HEK293T (cell line): ENCODE results near the gene HOXD13.

Experiments
- CTCF ChIA-PET: fragments of 350-600 bp; formaldehyde crosslinking; extraction: SDS; loops from one replicate; lab custom pipeline; 2021; ENCODE audit warnings: antibody characterized with exemption, inconsistent platforms; lab: Yijun Ruan, JAX
- POLR2A ChIA-PET: fragments of 350-600 bp; formaldehyde crosslinking; extraction: SDS; loops from one replicate; lab custom pipeline; 2020; ENCODE audit warnings: antibody characterized with exemption, inconsistent platforms; lab: Yijun Ruan, JAX
- DNase-seq: peaks from one replicate; pipeline ENCODE4 v3.0.0; 2012; ENCODE audit warnings: mixed read lengths; ENCODE audit errors: extremely low spot score
- ARNT ChIP-seq: fragments of 450-650 bp; IDR thresholded peaks from 2 replicates; pipeline ENCODE4 v1.6.1; 2017; ENCODE audit warnings: mild to moderate bottlenecking
- BHLHE40 ChIP-seq: fragments of 450-650 bp; IDR thresholded peaks from 2 replicates; pipeline ENCODE4 v1.6.1; 2016; ENCODE audit warnings: mild to moderate bottlenecking, moderate library complexity, borderline replicate concordance
- CTBP1 ChIP-seq: fragments of 450-650 bp; IDR thresholded peaks from 2 replicates; pipeline ENCODE4 v1.6.1; 2016; ENCODE audit warnings: borderline replicate concordance
- ELF4 ChIP-seq: fragments of 450-650 bp; IDR thresholded peaks from 2 replicates; pipeline ENCODE4 v1.6.1; 2017; ENCODE audit warnings: antibody characterized with exemption
- FOXA1 ChIP-seq: fragments of 450-650 bp; IDR thresholded peaks from 2 replicates; pipeline ENCODE4 v1.6.1; 2016; ENCODE audit warnings: mild to moderate bottlenecking
- FOXK2 ChIP-seq: fragments of 450-650 bp; IDR thresholded peaks from 2 replicates; pipeline ENCODE4 v1.6.1; 2016; ENCODE audit warnings: mild to moderate bottlenecking
- FOXM1 ChIP-seq: fragments of 450-650 bp; IDR thresholded peaks from 2 replicates; pipeline ENCODE4 v1.6.1; 2017; ENCODE audit warnings: mild to moderate bottlenecking, borderline replicate concordance
- HDGF ChIP-seq: fragments of 450-650 bp; IDR thresholded peaks from 2 replicates; pipeline ENCODE4 v1.6.1; 2017; ENCODE audit warnings: antibody characterized with exemption, borderline replicate concordance
- L3MBTL2 ChIP-seq: fragments of 450-650 bp; conservative IDR thresholded peaks from 2 replicates; pipeline ENCODE4 v1.6.1; 2016; ENCODE audit warnings: mild to moderate bottlenecking
- LEF1 ChIP-seq: fragments of 450-650 bp; IDR thresholded peaks from 2 replicates; pipeline ENCODE4 v1.6.1; 2017; ENCODE audit warnings: mild to moderate bottlenecking, borderline replicate concordance
- NFRKB ChIP-seq: fragments of 450-650 bp; IDR thresholded peaks from 2 replicates; pipeline ENCODE4 v1.6.1; 2016; ENCODE audit warnings: mild to moderate bottlenecking, moderate library complexity
- PKNOX1 ChIP-seq: fragments of 450-650 bp; IDR thresholded peaks from 2 replicates; pipeline ENCODE4 v1.6.1; 2016
- SP1 ChIP-seq: fragments of 450-650 bp; IDR thresholded peaks from 2 replicates; pipeline ENCODE4 v1.6.1; 2017
- SUZ12 ChIP-seq: fragments of 450-650 bp; IDR thresholded peaks from 2 replicates; pipeline ENCODE4 v1.6.1; 2016; ENCODE audit warnings: mild to moderate bottlenecking
- TARDBP ChIP-seq: fragments of 450-650 bp; IDR thresholded peaks from 2 replicates; pipeline ENCODE4 v1.6.1; 2016
- ZNF384 ChIP-seq: fragments of 450-650 bp; IDR thresholded peaks from 2 replicates; pipeline ENCODE4 v1.6.1; 2016

Gene HOXD13

GRCh38 chr2:176085120-176085788, 7.3 kb upstream of the HOXD13 start:
- no peak for DNase-seq
- ChIA-PET CTCF (interaction anchor here (1.0 kb wide), 2 partner anchors 9 to 12 kb away, joined by 3 to 5 read pairs; no protein-coding TSS in a partner anchor), POLR2A (no interaction called here)

GRCh38 chr2:176085861-176086771, 6.4 kb upstream of the HOXD13 start:
- ChIA-PET CTCF (interaction anchor here (1.0 kb wide), 2 partner anchors 8 to 11 kb away, joined by 3 to 5 read pairs; no protein-coding TSS in a partner anchor), POLR2A (no interaction called here)
- TF ChIP-seq NFRKB (no peak), L3MBTL2 (no peak), HDGF (no peak), FOXM1 (no peak), FOXA1 (no peak), BHLHE40 (no peak), FOXK2 (no peak), ELF4 (no peak), SUZ12 (no peak), SP1 (no peak), CTBP1 (no peak), PKNOX1 (no peak), TARDBP (no peak), LEF1 (no peak), ZNF384 (no peak), ARNT (no peak)
- DNase-seq: no peak

More at GRCh38 chr2:176085120-176085788, 7.3 kb upstream of the HOXD13 start:
- TF ChIP-seq ARNT: no peak
- no peak for TF ChIP-seq SP1
- no peak for TF ChIP-seq FOXA1
- no peak for TF ChIP-seq BHLHE40
- TF ChIP-seq TARDBP: no peak
- TF ChIP-seq FOXK2: no peak
- no peak for TF ChIP-seq HDGF
- TF ChIP-seq ZNF384: no peak
- no peak for TF ChIP-seq PKNOX1
- TF ChIP-seq SUZ12: no peak
- no peak for TF ChIP-seq L3MBTL2
- no peak for TF ChIP-seq CTBP1
- no peak for TF ChIP-seq NFRKB
- no peak for TF ChIP-seq LEF1
- no peak for TF ChIP-seq FOXM1
- no peak for TF ChIP-seq ELF4

GRCh38 chr2:176087330-176088047, 5.0 kb upstream of the HOXD13 start:
- DNase-seq: no peak
- TF ChIP-seq CTBP1 (no peak), NFRKB (no peak), ARNT (no peak), FOXA1 (no peak), ELF4 (no peak), SUZ12 (no peak), BHLHE40 (no peak), L3MBTL2 (no peak), HDGF (no peak), TARDBP (no peak), SP1 (no peak), FOXM1 (no peak), FOXK2 (no peak)
- CTCF ChIA-PET: interaction anchor here (0.6 kb wide), 1 partner anchor 10 kb away, joined by 4 read pairs; no protein-coding TSS in a partner anchor
- POLR2A ChIA-PET: interaction anchor here (0.7 kb wide), 1 partner anchor 17 kb away, joined by 4 read pairs; no protein-coding TSS in a partner anchor

- 0 out of 2 replicates have a peak, but pooled peaks have one; percentile 38 for TF ChIP-seq TARDBP
- peak; percentile 42; the same call in 1 of the 2 replicates for TF ChIP-seq L3MBTL2
- TF ChIP-seq ELF4: no peak
- POLR2A ChIA-PET: interaction anchor here (0.7 to 1.8 kb wide), 2 partner anchors 16 to 18 kb away, joined by 4 to 5 read pairs; no protein-coding TSS in a partner anchor
- DNase-seq: no peak
- CTCF ChIA-PET: interaction anchor here (0.6 to 0.7 kb wide), 2 partner anchors 9 kb away, joined by 3 to 4 read pairs; no protein-coding TSS in a partner anchor
Measured at GRCh38 chr2:176088048-176088936, 4.2 kb upstream of the HOXD13 start.
